HG03520 (cell line): ENCODE results near the gene WNT16.
A peak's percentile ranks its signal among the peaks of the same experiment; 100 is the strongest.
"Not testable (repeated sequence)": the region's sequence is repeated elsewhere in the genome, so short reads cannot be mapped to it uniquely, and the experiment has no call there.

Experiments
- ATAC-seq: cut with Tn5 transposase; IDR thresholded peaks from one replicate; pipeline ENCODE4 v1.9.1; 2021; ENCODE audit warnings: mild to moderate bottlenecking, moderate library complexity; ENCODE audit not compliant: unreplicated experiment

Gene WNT16, protein sequence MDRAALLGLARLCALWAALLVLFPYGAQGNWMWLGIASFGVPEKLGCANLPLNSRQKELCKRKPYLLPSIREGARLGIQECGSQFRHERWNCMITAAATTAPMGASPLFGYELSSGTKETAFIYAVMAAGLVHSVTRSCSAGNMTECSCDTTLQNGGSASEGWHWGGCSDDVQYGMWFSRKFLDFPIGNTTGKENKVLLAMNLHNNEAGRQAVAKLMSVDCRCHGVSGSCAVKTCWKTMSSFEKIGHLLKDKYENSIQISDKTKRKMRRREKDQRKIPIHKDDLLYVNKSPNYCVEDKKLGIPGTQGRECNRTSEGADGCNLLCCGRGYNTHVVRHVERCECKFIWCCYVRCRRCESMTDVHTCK

DNA sequence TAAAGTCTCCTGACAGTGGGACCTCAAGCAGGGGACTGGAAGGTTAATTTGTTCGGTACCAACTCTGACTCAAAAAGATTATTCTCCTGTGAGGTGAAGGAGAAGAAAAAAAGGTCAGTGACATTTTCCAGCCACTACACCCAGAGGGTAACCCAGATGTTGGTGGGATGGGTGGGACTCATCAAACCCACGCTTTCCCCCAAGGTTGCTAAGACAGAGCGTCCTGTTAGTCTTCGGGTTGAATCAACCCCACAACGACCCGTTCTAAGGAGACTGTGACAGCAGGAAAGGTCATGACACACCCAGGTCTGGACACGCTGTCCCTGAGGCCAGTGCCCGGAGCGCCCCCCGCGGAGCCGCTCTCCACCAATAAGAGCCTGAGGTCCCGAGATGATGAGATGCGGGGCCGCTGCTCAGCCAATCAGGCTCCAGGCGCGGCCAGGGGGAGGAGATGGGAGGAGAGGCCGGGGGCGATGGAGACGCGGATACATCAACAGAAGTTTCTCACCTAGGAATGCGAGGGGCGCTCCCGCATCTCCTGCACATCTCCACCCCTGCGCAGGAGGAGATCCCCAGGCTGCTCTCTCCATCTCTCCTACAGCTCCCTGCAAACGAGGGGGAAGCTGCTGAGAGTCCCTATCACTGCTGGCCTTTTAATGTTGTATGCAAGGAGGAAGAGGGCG is at the start of gene WNT16:
WNT16 (plus strand) TSS at position 493 of the 683 bp plus-strand sequence. CDS start 293 bp downstream, outside the sequence.
- ATAC-seq, result no peak

DNA sequence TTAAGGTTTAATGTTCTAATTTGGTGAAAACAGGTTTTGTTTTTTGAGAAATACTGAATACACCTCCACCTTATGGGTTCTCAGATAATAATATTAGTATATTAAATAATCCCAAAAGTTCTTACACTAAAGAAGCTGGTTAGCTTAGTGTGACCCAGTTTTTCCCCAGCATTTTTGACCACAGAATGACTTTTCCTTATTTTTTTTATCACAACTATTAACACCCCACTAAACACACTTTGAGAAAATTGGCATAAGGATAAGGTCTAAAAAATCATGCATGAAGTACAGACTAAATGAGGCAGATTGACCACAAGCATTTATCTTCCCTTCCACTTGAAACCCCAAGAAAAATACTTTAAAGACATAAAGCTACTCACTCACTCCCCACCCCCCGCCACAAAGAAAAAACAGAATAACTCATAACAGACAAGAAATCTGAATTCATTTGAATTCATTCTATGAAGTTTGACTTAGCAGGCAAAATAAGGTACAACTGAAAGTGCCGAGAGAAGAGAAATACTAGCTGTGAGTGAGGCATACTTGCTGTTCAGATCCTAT is 49.7 kb upstream of the WNT16 start:
- no peak for ATAC-seq

DNA sequence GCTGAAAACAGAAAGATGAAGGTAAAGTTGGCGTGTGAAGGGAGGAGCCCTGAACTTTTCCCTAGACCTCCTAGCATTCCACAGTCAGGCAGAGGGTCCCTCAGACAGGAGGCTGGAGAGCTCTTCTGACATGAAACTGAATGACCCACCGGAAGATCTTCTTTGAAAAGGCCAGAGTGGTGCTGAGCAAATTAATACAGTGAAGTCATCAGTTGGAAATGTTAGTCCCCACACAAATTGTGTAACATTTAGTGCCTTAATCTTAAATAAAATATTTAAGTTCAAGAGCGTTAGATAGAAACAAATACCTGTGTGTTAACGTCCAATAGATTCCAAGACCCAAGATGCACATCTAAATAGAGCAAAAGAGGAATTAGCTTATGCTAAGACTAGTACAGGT is 49.0 kb upstream of the WNT16 start:
- no peak for ATAC-seq

DNA sequence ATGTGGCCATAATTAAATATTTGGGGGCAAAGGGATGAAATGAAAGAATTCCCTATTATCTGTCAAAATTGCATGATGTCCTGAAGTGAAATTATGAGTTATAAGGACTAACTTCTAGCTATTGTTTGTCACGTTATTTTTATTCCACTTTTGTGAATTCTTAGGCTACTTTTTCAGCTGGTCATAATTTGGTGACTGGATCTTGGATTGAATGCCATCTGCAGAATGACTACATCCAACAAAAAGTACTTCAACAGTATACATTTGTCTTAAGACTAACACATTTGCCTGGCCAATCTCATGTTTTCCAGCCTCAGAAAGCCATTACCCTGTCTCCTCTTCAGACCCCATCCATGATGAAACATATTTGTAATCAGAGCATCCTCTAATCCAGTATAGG is 48.1 kb upstream of the WNT16 start:
- no peak for ATAC-seq

DNA sequence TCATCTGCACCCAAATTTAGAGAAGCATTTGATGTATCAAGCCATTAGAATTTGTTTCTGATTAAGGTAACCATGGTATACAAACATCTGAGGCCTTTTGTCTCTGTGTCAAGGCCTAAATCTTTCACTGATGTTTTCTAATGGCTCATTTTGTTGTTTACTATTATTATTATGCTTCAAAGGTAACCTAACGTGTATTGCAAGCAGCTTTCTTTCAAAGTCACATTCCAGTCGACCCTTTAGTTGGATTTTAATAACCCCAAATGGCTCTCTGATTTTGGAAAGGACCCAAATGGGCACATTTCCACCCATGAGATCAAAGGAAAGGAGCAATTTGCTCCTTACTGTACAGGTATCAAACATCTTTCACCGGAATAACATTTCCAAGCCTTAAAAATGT is 46.7 kb upstream of the WNT16 start:
- ATAC-seq, result no peak

DNA sequence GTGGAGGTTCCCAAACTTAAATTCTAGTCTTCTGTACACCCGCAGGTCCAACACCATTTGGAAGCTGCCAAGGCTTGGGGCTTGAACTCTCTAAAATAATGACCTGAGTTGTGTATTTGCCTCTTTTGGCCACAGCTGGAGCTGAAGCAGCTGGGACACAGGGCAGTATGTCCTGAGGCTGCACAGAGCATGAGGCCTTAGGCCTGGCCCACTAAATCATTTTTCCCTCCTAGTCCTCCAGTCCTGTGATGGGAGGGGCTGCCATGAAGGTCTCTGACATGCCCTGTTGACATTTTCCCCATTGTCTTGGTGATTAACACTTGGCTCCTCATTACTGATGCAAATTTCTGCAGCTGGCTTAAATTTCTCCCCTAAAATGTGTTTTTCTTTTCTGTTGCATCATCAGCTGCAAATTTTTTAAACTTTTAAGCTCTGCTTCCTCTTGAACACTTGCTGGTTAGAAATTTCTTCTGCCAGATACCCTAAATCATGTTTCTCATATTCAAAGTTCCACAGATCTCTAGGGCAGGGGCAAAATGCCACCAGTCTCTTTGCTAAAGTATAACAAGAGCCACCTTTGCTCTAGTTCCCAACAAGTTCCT is 43.6 kb upstream of the WNT16 start:
- no peak for ATAC-seq

DNA sequence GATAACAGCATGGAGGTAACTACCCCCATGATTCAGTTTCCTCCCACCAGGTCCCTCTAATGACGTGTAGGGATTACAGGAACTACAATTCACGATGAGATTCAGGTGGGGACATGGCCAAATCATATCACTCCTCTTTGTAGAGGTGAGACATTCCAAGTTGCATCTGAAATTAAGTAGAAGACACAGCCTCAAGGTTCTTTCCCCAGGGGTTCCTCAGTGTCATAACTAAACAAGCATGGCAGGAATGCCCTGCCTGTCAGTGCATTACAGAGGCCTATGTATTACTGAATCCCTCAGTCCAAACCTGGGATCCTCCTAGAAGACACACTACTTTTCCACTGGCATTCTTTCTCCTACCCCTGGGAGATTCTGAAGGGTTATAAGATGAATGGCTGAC is 42.6 kb upstream of the WNT16 start:
- no peak for ATAC-seq

DNA sequence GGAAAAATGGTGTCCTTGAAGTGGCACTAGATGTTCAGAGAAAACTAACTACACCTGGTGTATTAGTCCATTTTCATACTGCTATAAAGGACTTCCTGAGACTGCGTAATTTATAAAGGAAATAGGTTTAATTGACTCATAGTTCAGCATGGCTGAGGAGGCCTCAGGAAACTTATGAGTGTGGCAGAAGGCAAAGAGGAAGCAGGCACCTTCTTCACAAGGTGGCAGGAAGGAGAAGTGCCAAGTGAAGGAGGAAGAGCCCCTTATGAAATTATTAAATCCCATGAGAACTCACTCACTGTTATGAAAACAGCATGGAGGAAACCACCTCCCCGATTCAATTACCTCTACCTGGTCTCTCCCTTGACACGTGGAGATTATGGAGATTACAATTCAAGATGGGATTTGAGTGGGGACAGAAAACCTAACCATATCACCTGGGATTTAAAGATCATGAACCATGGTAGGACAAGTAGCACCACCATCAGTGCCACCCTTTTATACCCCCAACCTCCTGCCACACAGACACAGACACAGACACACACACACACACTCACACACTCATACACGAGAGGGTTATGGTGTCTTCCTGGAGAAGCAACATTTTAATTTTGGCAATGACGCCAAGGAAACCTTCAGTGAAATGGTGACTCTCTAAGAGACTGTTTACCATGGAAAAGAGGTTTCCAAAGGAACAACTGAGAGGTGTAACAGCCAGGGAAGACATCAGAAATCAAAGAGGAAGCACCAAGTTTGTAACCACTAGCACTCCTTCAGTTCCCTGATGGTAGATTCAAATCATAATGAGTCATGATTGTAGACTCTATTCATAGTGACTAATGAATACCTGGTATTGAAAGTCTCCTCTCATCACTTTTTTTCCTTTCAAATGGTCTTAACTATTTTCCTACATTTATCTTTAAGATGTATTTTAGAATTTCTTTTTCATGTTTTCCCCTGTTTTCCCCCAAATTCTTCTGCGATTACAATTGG is 41.8 kb upstream of the WNT16 start:
- no peak for ATAC-seq

DNA sequence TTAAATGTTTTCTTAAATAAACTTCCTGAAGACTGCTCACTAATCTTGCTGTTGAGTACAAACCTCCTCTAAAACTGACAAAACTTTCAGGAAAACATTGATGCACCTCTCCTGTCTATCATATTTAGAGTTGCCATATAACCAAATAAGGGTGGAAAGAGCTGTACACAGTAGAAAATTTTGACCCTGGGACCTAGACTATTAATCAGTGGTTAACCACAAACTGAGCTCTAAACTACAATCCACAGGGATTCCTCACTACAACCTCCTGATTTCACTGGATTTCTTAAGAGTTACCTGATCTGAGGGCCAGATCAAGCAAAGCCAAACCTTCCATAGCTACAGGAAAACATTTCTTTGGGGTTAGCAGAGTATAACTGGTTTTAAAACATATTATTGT is 39.9 kb upstream of the WNT16 start:
- ATAC-seq, result no peak

DNA sequence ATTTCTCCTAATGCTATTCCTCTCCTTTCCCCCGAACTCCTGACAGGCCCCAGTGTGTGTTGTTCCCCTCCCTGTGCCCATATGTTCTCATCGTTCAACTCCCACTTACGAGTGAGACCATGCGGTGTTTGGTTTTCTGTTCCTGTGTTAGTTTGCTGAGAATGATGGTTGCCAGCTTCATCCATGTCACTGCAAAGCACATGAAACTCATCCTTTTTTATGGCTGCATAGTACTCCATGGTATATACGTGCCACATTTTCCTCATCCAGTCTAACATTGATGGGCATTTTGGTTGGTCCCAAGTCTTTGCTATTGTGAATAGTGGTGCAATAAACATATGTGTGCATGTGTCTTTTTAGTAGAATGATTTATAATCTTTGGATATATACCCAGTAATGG is 38.9 kb upstream of the WNT16 start:
- ATAC-seq, result not testable (repeated sequence)

DNA sequence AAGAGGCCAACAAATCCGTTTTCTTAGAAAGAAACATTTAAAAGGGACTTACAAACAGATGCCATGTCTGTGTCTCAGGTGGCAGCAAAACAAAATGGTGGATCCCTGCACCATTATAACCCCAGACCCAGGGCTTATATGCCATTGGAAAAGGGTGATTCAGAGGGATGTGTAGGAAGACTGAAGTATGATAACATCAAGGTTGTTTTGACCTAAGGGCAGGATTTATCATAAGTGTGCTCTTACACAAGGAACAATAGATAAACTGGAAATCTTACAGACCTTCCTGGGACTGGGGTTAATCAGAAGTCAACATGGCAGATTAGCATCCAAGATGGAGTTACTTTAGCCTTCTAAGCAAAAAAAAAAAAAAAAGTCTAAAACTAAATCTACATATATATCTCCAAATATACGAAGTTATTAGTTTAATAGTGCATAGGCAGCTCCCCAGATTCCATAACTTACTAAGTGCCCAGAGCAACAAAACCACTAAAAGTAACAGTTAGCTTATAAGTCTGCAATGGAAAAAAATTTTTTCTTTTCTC is 34.3 kb upstream of the WNT16 start:
- no peak for ATAC-seq

DNA sequence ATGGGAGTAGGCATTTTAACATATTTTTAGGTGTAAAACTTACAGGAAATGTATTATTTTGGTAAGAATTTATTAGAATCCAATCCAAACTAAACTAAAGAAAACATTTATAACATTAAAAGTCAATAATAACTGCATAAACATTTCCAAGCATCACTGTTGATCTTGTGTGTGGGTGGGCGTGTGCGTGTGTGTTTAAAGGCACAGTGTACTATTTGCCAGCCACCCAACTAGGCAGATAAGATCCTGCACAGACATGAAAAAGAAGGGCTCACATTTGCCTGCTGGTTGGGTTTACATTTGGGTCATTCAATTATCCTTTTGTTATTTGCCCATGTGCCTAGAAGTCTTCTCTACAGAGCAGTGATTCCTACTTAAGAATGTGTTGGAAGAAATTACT is 31.0 kb upstream of the WNT16 start:
- ATAC-seq, result no peak

DNA sequence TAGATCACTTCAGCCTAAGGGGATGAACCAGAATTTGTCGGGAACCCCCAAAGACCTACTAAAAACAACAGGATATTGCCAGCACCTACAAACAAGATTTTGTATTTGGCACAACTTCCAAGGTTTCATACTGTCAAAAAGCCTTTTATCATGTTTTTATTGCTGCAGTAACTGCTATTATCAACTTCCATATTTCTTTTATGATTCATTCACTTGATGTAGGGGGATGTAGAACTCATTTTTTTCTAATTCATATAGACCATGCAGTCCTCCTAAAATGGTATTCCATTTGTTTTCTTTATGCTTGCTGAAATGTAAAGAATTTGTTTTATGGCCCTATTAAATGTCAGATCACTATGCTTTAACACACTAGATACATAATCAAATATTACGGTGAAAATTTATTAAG is 30.0 kb upstream of the WNT16 start:
- ATAC-seq, result no peak

DNA sequence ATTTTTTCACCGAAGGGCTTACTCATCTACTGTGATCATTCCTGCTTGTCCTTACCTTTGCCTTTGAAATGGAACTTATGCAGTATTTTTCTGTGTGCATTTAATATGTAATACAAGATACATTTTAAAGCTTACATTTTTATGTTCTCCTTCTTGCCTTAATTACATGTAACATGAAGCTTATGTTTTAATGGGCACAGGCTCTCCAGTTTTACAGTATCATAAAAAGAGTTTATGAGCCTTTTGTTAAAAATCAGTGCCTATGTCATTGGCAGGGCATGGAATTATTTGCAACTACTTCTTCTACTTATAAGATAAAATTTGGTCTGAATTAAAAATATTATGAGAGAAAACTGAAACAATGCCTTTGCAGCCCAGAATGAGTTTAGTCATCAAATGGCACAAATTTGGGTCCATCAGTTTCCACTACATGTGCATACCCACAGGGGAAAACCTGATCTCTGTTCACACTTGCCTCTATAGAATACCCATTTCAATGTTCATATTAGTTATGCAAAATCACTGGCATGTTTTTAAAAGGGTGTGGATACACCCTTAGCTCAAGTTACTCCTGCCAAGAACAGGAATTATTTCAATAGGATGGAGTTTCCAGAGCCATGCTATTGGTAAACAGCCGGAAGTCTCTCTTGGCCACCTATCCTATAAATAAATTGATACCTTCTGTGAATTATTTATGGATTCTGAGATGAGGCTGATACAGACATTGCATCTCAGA is 27.9 kb upstream of the WNT16 start:
- no peak for ATAC-seq

DNA sequence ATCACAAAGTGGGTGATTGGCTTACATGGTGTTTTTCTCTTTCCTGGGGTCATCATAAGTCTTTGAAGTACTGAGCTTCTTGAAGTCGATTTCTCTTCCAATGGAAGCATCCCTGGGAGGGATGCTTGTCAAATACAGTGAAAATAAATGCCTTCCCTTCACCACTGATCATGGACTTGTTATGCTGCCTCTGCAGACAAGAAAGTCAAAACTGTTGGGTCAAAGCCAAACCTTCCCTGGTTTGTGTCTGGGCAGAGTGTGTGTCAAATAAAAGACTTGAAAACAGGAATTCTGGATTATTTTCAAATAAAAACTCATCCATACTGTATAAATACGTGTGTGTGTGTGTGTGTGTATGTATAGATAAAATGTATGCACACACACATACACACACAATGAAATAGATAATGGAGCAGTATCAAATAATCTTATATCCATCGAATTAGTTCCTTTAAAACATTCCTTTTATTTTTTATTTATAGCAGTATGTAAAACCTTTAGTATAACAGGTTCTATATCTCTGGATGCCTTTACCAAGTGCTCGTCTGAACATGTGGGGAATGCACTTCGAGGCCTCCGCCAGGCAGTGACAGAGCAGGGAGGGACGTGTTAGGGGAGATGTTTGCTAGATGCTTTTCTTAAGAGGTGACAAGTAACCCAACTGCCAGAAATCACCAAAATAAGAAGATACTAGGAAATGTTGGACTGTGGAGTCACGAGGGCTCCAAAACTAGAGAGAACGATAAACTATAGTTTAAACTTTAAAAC is 27.2 kb upstream of the WNT16 start:
- no peak for ATAC-seq

DNA sequence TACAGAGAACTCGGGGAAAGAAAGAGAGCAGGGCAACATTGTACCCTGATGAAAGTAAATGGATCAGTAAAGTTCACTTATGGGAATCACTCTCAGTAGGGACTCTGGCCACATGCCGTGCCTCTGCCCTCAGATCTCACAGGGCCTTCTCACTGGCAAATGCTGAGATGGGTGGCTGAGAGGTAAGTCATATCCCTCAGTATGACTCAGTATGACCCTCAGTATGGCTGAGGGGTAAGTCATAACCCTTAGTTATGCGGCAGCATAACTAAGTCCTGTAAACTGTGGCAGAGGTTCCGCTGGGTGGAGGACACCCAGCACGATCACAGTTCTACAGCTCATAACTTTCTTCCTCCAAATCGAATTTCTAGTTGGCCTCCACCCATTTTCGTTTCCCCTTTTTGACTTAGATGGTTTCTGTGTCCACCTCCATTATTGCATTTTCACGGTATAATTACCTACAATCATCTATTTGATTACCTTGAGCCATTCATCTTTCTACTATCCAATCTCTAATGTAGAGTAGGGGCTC is 26.5 kb upstream of the WNT16 start:
- peak; percentile 99 for ATAC-seq

DNA sequence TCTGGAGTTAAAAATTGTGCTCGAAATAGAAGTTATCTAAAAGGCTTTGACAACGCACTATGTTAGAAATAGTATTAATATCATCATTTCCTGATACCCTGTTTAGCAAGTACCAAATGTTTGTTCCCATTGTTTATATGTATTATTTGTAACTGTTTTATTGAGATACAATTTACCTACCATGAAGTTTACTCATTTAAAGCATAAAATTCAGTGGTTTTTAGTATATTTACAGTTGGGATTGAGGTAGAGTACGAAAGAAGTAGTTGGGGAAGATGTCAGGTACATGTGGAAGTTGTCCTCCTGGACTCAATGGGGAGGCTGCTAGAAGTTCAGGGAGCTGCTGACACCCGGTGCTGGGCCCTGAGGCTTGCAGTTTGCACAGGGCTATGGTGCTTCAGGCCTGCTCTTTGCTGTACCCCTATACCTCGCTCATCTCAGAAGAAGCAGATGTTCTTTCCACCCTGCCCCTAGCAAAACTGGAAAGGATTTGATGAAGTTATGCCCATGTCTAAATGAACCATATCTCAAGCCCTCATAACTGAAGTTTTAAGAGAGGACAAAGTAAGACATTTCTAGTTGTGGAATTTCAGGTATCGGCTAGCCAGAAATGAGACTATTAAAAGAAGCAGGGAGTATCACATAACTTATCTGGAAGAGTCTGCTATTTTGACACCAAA is 25.2 kb upstream of the WNT16 start:
- no peak for ATAC-seq

DNA sequence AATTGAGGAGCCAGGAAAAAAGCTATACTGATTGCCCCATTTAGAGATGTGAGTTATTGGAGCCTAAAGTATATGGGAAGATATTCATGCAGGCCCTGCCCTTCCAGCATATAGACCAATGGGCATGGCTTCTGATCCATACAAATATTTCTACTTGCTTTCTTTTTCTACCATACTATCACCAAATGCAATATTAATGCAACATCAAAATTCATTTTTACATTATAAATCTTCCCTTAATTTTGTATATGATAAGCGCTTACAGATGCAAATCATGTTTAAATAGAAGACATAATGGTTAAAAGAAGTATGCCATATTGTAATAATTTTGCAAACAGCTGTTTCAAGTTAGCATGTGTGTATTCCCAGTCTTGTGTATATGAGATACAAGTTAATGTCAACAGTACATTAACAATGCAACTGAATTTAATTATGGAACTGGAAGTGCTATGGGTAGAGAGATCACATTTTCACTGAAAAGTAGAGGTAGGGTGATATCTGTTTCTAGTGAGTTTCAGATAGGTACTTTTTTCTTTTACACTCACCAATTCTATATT is 24.6 kb upstream of the WNT16 start:
- no peak for ATAC-seq
